Measurements from ENCODE around the gene C14orf119. TPM values are rescaled to one million over a fixed set of nuclear protein-coding genes. Genes with fewer than 3 reads are reported as not detected.

The C14orf119 gene
- total RNA-seq, 1 donor from 2014 or later = 37.5 TPM

GRCh38 chr14:23079716-23080115, 15.6 kb upstream of the C14orf119 start:
- H3K27me3 ChIP-seq = no peaks in the 10 kb centered on the region
- H3K36me3 ChIP-seq = peaks cover 44% of the 10 kb centered on the region
- no peak overlapping the region for H3K9ac ChIP-seq
- Mint-ChIP-seq H3K4me3 (no peak overlapping the region), H3K27me3 (ENCODE audit: insufficient read depth, low read depth) (no peaks in the 10 kb centered on the region), H3K27ac (no peak overlapping the region), H3K36me3 (peaks cover 32% of the 10 kb centered on the region), H3K4me1 (no peaks in the 10 kb centered on the region), H3K9me3 (no peaks in the 10 kb centered on the region)
- no peak overlapping the region for H3K4me2 ChIP-seq
- H2AFZ ChIP-seq (replicated peaks) = no peak overlapping the region
- H4K20me1 ChIP-seq (ENCODE audit: low read depth) = peaks cover 14% of the 10 kb centered on the region
- H3K27ac ChIP-seq = no peak overlapping the region
- no peaks in the 10 kb centered on the region for H3K9me3 ChIP-seq (ENCODE audit: low read depth)
- TF ChIP-seq EZH2phosphoT487 (IDR thresholded peaks at IDR 0.05) (no peak), CTCF (IDR thresholded peaks at IDR 0.05) (no peak), EZH2 (IDR thresholded peaks at IDR 0.05) (no peak)
- H3F3A ChIP-seq (ENCODE audit: low read depth) = peaks cover 58% of the 10 kb centered on the region
- peaks cover 33% of the 10 kb centered on the region for H3K79me2 ChIP-seq (ENCODE audit: low read depth)
- DNase-seq (ENCODE audit: low spot score) = no peak
- H3K4me1 ChIP-seq = no peaks in the 10 kb centered on the region
- no peak overlapping the region for H3K4me3 ChIP-seq

GRCh38 chr14:23080474-23080873, 14.8 kb upstream of the C14orf119 start:
- no peak overlapping the region for H3K4me2 ChIP-seq
- H3F3A ChIP-seq (ENCODE audit: low read depth) = peaks cover 57% of the 10 kb centered on the region
- TF ChIP-seq EZH2phosphoT487 (IDR thresholded peaks at IDR 0.05) (no peak), EZH2 (IDR thresholded peaks at IDR 0.05) (no peak), CTCF (IDR thresholded peaks at IDR 0.05) (no peak)
- no peak overlapping the region for H2AFZ ChIP-seq (replicated peaks)
- H3K4me1 ChIP-seq = no peaks in the 10 kb centered on the region
- no peaks in the 10 kb centered on the region for H3K9me3 Mint-ChIP-seq
- no peaks in the 10 kb centered on the region for H3K27me3 Mint-ChIP-seq (ENCODE audit: insufficient read depth, low read depth)
- DNase-seq (ENCODE audit: low spot score) = no peak
- H3K79me2 ChIP-seq (ENCODE audit: low read depth) = peaks cover 32% of the 10 kb centered on the region
- no peaks in the 10 kb centered on the region for H3K9me3 ChIP-seq (ENCODE audit: low read depth)
- H3K4me3 Mint-ChIP-seq = no peak overlapping the region
- no peaks in the 10 kb centered on the region for H3K27me3 ChIP-seq
- no peaks in the 10 kb centered on the region for H3K4me1 Mint-ChIP-seq
- H3K27ac Mint-ChIP-seq = no peak overlapping the region
- peaks cover 47% of the 10 kb centered on the region for H3K36me3 ChIP-seq
- no peak overlapping the region for H3K4me3 ChIP-seq
- H3K27ac ChIP-seq = no peak overlapping the region
- no peak overlapping the region for H3K9ac ChIP-seq
- H3K36me3 Mint-ChIP-seq = peaks cover 31% of the 10 kb centered on the region
- H4K20me1 ChIP-seq (ENCODE audit: low read depth) = peaks cover 21% of the 10 kb centered on the region

GRCh38 chr14:23085458-23085857, 9.8 kb upstream of the C14orf119 start:
- no peaks in the 10 kb centered on the region for H3K27me3 Mint-ChIP-seq (ENCODE audit: insufficient read depth, low read depth)
- no peak overlapping the region for H3K4me3 Mint-ChIP-seq
- H3K9me3 ChIP-seq (ENCODE audit: low read depth) = no peaks in the 10 kb centered on the region
- peaks cover 18% of the 10 kb centered on the region for H3K36me3 Mint-ChIP-seq
- H3K36me3 ChIP-seq = peaks cover 61% of the 10 kb centered on the region
- H3K4me1 Mint-ChIP-seq = no peaks in the 10 kb centered on the region
- no peak overlapping the region for H3K9ac ChIP-seq
- H3K4me1 ChIP-seq = no peaks in the 10 kb centered on the region
- no peak overlapping the region for H2AFZ ChIP-seq (replicated peaks)
- H3F3A ChIP-seq (ENCODE audit: low read depth) = peaks cover 25% of the 10 kb centered on the region
- peaks cover 56% of the 10 kb centered on the region for H3K79me2 ChIP-seq (ENCODE audit: low read depth)
- no peaks in the 10 kb centered on the region for H3K27me3 ChIP-seq
- H3K9me3 Mint-ChIP-seq = no peaks in the 10 kb centered on the region
- no peak overlapping the region for H3K27ac Mint-ChIP-seq
- no peak for DNase-seq (ENCODE audit: low spot score)
- no peak overlapping the region for H3K4me3 ChIP-seq
- TF ChIP-seq EZH2 (IDR thresholded peaks at IDR 0.05) = no peak
- TF ChIP-seq EZH2phosphoT487 (IDR thresholded peaks at IDR 0.05) = no peak
- TF ChIP-seq CTCF (IDR thresholded peaks at IDR 0.05) = no peak
- no peak overlapping the region for H3K4me2 ChIP-seq
- H3K27ac ChIP-seq = no peak overlapping the region
- peaks cover 37% of the 10 kb centered on the region for H4K20me1 ChIP-seq (ENCODE audit: low read depth)

Data from neural progenitor cell (in vitro differentiated cells).